ENCODE data around the gene HES7.

The HES7 gene

GRCh38 chr17:8160741-8161221, 36.9 kb upstream of the HES7 start:
- no peaks in the 10 kb centered on the region for H3K9me3 ChIP-seq
- H3K4me1 ChIP-seq (ENCODE audit: control insufficient read depth in 1 of 2, insufficient read depth in 1 of 2, low read depth in 1 of 2, low read length in 1 of 2): peaks cover 69 to 70% of the 10 kb centered on the region in 2 experiments
- H3K36me3 ChIP-seq: peaks cover 33% of the 10 kb centered on the region
- H3K27ac ChIP-seq: peak overlapping the region; percentile 95
- no peaks in the 10 kb centered on the region for H3K27me3 ChIP-seq
- TF ChIP-seq CTCF (IDR thresholded peaks at IDR 0.05): no peak
- peak overlapping the region; percentile 94 to 95 for H3K4me3 ChIP-seq (ENCODE audit: low read depth in 1 of 2, low read length in 1 of 2)

GRCh38 chr17:8160224-8160577, 36.3 kb upstream of the HES7 start:
- Histone ChIP-seq H3K27me3 (no peaks in the 10 kb centered on the region), H3K4me3 (ENCODE audit: low read depth in 1 of 2, low read length in 1 of 2) (no peak overlapping the region), H3K27ac (peak overlapping the region; percentile 95), H3K36me3 (peaks cover 33% of the 10 kb centered on the region), H3K4me1 (ENCODE audit: control insufficient read depth in 1 of 2, insufficient read depth in 1 of 2, low read depth in 1 of 2, low read length in 1 of 2) (peaks cover 75 to 76% of the 10 kb centered on the region in 2 experiments), H3K9me3 (no peaks in the 10 kb centered on the region)
- TF ChIP-seq CTCF (IDR thresholded peaks at IDR 0.05): no peak

GRCh38 chr17:8159459-8160223, 35.7 kb upstream of the HES7 start:
- TF ChIP-seq CTCF (IDR thresholded peaks at IDR 0.05): no peak
- H3K36me3 ChIP-seq: peaks cover 33% of the 10 kb centered on the region
- H3K27me3 ChIP-seq: no peaks in the 10 kb centered on the region
- no peaks in the 10 kb centered on the region for H3K9me3 ChIP-seq
- H3K4me1 ChIP-seq (ENCODE audit: control insufficient read depth in 1 of 2, insufficient read depth in 1 of 2, low read depth in 1 of 2, low read length in 1 of 2): peaks cover 76 to 77% of the 10 kb centered on the region in 2 experiments
- peak overlapping the region; percentile 82 for H3K27ac ChIP-seq
- no peak overlapping the region for H3K4me3 ChIP-seq (ENCODE audit: low read depth in 1 of 2, low read length in 1 of 2)

- Histone ChIP-seq H3K36me3 (peaks cover 33% of the 10 kb centered on the region), H3K27ac (peak overlapping the region; percentile 82), H3K4me3 (ENCODE audit: low read depth in 1 of 2, low read length in 1 of 2) (peak overlapping the region in 1 of 2 experiments; percentile 21), H3K4me1 (ENCODE audit: control insufficient read depth in 1 of 2, insufficient read depth in 1 of 2, low read depth in 1 of 2, low read length in 1 of 2) (peaks cover 76 to 77% of the 10 kb centered on the region in 2 experiments), H3K27me3 (no peaks in the 10 kb centered on the region), H3K9me3 (no peaks in the 10 kb centered on the region)
- TF ChIP-seq CTCF (IDR thresholded peaks at IDR 0.05): no peak
Measured at GRCh38 chr17:8159032-8159400, 35.1 kb upstream of the HES7 start.

- no peaks in the 10 kb centered on the region for H3K9me3 ChIP-seq
- TF ChIP-seq CTCF (IDR thresholded peaks at IDR 0.05): peak; percentile 96
- H3K27ac ChIP-seq: peak overlapping the region; percentile 82
- peak overlapping the region; percentile 18 to 21 for H3K4me3 ChIP-seq (ENCODE audit: low read depth in 1 of 2, low read length in 1 of 2)
- H3K36me3 ChIP-seq: peaks cover 33% of the 10 kb centered on the region
- no peaks in the 10 kb centered on the region for H3K27me3 ChIP-seq
- peaks cover 76 to 77% of the 10 kb centered on the region in 2 experiments for H3K4me1 ChIP-seq (ENCODE audit: control insufficient read depth in 1 of 2, insufficient read depth in 1 of 2, low read depth in 1 of 2, low read length in 1 of 2)
Measured at GRCh38 chr17:8158267-8159031, 34.5 kb upstream of the HES7 start.
